B cell (primary cell): ENCODE data around the gene CCIN. TPM values are rescaled to one million over a fixed set of nuclear protein-coding genes. Genes with fewer than 3 reads are reported as not detected.

Experiments
- ATAC-seq: fragments of 200-7000 bp; cut with Tn5 transposase; one replicate; pipeline ENCODE4 v1.10.0; 2021; ENCODE audit warnings: low read depth, mild to moderate bottlenecking, moderate number of reproducible peaks, moderate library complexity
- CTCF ChIA-PET: fragments of 350-600 bp; sonication (Branson Sonifier 250); formaldehyde crosslinking; loops from one replicate; lab custom pipeline; 2021; ENCODE audit warnings: antibody characterized with exemption, inconsistent platforms; lab: Charles Lee
- POLR2A ChIA-PET: fragments of 350-600 bp; sonication (Branson Sonifier 250); formaldehyde crosslinking; loops from one replicate; lab custom pipeline; 2021; ENCODE audit warnings: antibody characterized with exemption; lab: Charles Lee
- DNase-seq: peaks from one replicate; pipeline ENCODE4 v3.0.0; 2013
- H2AFZ ChIP-seq: 2 replicates; pipeline ENCODE4 v1.6.1; 2012; ENCODE audit warnings: mild to moderate bottlenecking, low read depth, low read length; ENCODE audit not compliant: insufficient read depth, poor library complexity, severe bottlenecking
- H3K27ac ChIP-seq, 2 donors: 1 replicate in 1 of 2; 2 replicates in 1 of 2; pipeline ENCODE4 v1.5.1; 2012 to 2013; ENCODE audit warnings: low read length in 2 of 2, mild to moderate bottlenecking in 2 of 2, moderate library complexity in 1 of 2
- H3K27me3 ChIP-seq, 4 experiments: fragments of 200-600 bp in 1 of 4; sonication (generic) in 1 of 4; replicated peaks in 1 of 4; 1 replicate in 2 of 4; 2 replicates in 2 of 4; pipeline versions ENCODE4 v1.6.1 to v1.7.0; 2013 to 2016; ENCODE audit warnings: low read length in 3 of 4, mild to moderate bottlenecking in 2 of 4, mixed read lengths in 1 of 4, moderate library complexity in 1 of 4; ENCODE audit not compliant: insufficient read depth in 4 of 4, control insufficient read depth in 3 of 4; ENCODE audit errors: control extremely low read depth in 1 of 4
- H3K36me3 ChIP-seq, 2 experiments: replicated peaks in 1 of 2; 1 replicate in 1 of 2; 2 replicates in 1 of 2; pipeline versions ENCODE4 v1.6.1 to v1.7.1; 2013; ENCODE audit warnings: low read length in 1 of 2; ENCODE audit not compliant: insufficient read depth in 2 of 2, control insufficient read depth in 1 of 2; ENCODE audit errors: control extremely low read depth in 1 of 2, extremely low read depth in 1 of 2
- H3K4me1 ChIP-seq, 2 donors: fragments of 200-600 bp in 1 of 2; sonication (generic) in 1 of 2; 1 replicate in 1 of 2; 2 replicates in 1 of 2; pipeline versions ENCODE4 v1.5.1 to v1.6.1; 2013 to 2017; ENCODE audit warnings: low read length in 2 of 2; ENCODE audit not compliant: control insufficient read depth in 2 of 2, insufficient read depth in 2 of 2
- H3K4me2 ChIP-seq: replicated peaks from 2 replicates; pipeline ENCODE3; 2012; ENCODE audit warnings: mild to moderate bottlenecking, low read depth, low read length; ENCODE audit not compliant: poor library complexity, severe bottlenecking
- H3K4me3 ChIP-seq, 5 experiments: fragments of 200-600 bp in 1 of 5; sonication (generic) in 1 of 5; 1 replicate in 3 of 5; 2 replicates in 2 of 5; pipeline versions ENCODE4 v1.5.1 to v1.7.0; 2011 to 2016; ENCODE audit warnings: low read length in 4 of 5, mild to moderate bottlenecking in 4 of 5, low read depth in 2 of 5, control low read depth in 1 of 5, moderate library complexity in 1 of 5; ENCODE audit not compliant: insufficient read depth in 1 of 5; ENCODE audit errors: control extremely low read depth in 1 of 5, extremely low read depth in 1 of 5
- H3K79me2 ChIP-seq: fragments of 200-600 bp; sonication (generic); one replicate; pipeline ENCODE4 v1.6.0; 2016; ENCODE audit warnings: low read length; ENCODE audit not compliant: control insufficient read depth, insufficient read depth
- H3K9ac ChIP-seq: fragments of 200-600 bp; sonication (generic); 2 replicates; pipeline ENCODE4 v1.6.1; 2017; ENCODE audit warnings: mild to moderate bottlenecking, low read length, moderate library complexity
- H3K9me3 ChIP-seq, 3 donors: one replicate each; pipeline versions ENCODE4 v1.6.1 to v1.7.1; 2013; ENCODE audit warnings: low read length in 2 of 3; ENCODE audit not compliant: control insufficient read depth in 2 of 3, insufficient read depth in 1 of 3; ENCODE audit errors: control extremely low read depth in 1 of 3
- H4K20me1 ChIP-seq: 2 replicates; pipeline ENCODE4 v1.6.0; 2012; ENCODE audit warnings: mild to moderate bottlenecking, low read length; ENCODE audit not compliant: insufficient read depth, control insufficient read depth, poor library complexity, severe bottlenecking
- H3K27ac Mint-ChIP-seq: one replicate; pipeline ENCODE4 v1.8.0; 2021; ENCODE audit warnings: mixed read lengths
- H3K27me3 Mint-ChIP-seq: one replicate; pipeline ENCODE4 v1.8.0; 2021; ENCODE audit warnings: mixed read lengths
- H3K4me1 Mint-ChIP-seq: one replicate; pipeline ENCODE4 v1.8.0; 2021; ENCODE audit warnings: mixed read lengths
- H3K4me3 Mint-ChIP-seq: one replicate; pipeline ENCODE4 v1.8.0; 2021; ENCODE audit warnings: mixed read lengths
- H3K9me3 Mint-ChIP-seq: one replicate; pipeline ENCODE4 v1.8.0; 2022; ENCODE audit warnings: mixed read lengths; ENCODE audit not compliant: insufficient read depth
- EZH2 ChIP-seq: IDR thresholded peaks from 2 replicates; pipeline ENCODE4 v1.6.1; 2012; ENCODE audit warnings: borderline replicate concordance, low read depth, mild to moderate bottlenecking, moderate library complexity, low read length; ENCODE audit not compliant: insufficient read depth, poor library complexity, severe bottlenecking
- WGBS: methylation state at CpG from one replicate; pipeline ENCODE4 v1.1.5; 2013; ENCODE audit warnings: missing lambda C conversion rate; ENCODE audit not compliant: insufficient coverage; 5-methylcytosine and 5-hydroxymethylcytosine counted together
- intact Hi-C: fragments of 100-400 bp; cut with micrococcal nuclease; formaldehyde crosslinking; loops from one replicate; pipeline ENCODE4 v1.10.0; 2022
- polyA plus RNA-seq: library from polyadenylated mRNA; depleted of rRNA; stranded (reverse); fragments of >200 nt; gene quantifications from 2 replicates; pipeline ENCODE4 v1.2.3, GENCODE V29; 2012
- total RNA-seq, 2 donors: library from RNA; stranded (reverse); fragments of 120-200 nt in 1 of 2; gene quantifications; 1 replicate in 1 of 2; 2 replicates in 1 of 2; pipeline versions ENCODE4 v1.2.3 to v1.2.4, GENCODE V29; 2013 to 2022
- TF ChIP-seq, protein P1 (sequence below): fragments of 200-600 bp; IDR thresholded peaks from one replicate; pipeline ENCODE4 v1.8.0; 2022; ENCODE audit warnings: antibody characterized with exemption, mild to moderate bottlenecking

CCIN gene
- total and polyA plus RNA-seq, 2 donors (not counting 1 experiment from before 2014, with no cell fraction given): 0.15 TPM; not detected in 1

DNA sequence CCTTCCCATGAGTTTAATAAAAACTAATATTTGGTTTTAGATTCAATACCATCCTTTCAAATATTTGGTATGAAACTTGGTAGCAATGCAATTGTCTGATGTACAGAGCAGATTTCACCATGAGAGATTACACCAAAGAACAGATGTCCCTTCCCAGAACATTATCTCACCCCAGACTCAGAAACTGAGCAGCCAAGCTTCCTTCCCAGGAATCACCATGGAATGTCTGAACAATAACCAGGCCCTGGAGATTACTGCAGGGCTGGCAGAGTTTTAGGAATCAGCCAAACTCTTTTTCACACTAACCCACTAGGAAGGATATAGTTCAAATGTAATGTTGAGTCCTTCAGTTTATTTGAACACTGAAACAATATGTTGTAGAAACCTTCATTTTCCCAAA is 45.4 kb downstream of the CCIN start:
- DNase-seq: no peak

DNA sequence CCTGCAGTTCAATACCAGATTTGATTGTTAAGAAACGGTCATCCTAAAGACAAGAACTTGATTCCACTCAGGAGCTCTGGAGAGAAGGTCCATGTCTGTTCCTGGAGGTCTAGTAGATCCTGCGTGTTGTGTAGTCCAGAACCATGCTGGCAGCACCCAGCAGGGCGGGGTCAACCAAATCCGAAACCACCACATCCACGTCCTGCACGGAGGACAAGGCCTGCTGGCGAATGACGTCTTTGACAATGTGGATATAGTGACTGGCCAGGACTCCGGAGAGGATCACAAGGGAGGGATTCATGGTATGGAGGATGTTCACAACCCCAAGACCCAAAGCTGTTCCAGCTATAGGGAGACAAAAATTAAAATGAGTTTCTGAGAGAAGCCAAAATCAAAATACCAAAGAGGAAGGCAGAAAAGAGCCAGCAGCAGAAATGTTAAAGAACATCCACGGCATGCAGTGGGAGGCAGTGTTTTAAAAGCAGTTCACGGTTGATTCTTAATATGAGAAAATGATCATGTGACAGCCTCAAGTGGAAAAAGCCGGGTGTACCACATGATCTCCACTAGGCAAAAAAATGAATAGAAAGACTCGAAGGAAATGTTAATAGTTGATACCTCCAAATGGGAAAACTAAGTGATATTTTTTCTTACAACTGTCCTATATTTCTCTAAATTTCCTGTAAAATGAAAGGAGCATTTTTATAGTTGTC is 48.2 kb downstream of the CCIN start:
- no peak overlapping the region for H3K27ac ChIP-seq
- intact Hi-C loops: no loop called here
- CTCF ChIA-PET: interaction anchor here (1.0 to 1.2 kb wide), 2 partner anchors 110 to 111 kb away, joined by 3 to 4 read pairs; no protein-coding TSS in a partner anchor

More for the DNA sequence above, 45.4 kb downstream of the CCIN start:
- Histone ChIP-seq H4K20me1 (peaks cover 35% of the 10 kb centered on the region), H3K36me3 (peaks cover 0 to 80% of the 10 kb centered on the region in 2 experiments), H3K4me3 (no peak overlapping the region), H3K27ac (no peak overlapping the region), H3K4me1 (no peaks in the 10 kb centered on the region), H2AFZ (no peak overlapping the region), H3K4me2 (no peak overlapping the region), H3K9me3 (no peaks in the 10 kb centered on the region), H3K79me2 (peaks cover 11% of the 10 kb centered on the region), H3K9ac (no peak overlapping the region), H3K27me3 (no peaks in the 10 kb centered on the region)
- no peak overlapping the region for H3K4me3 Mint-ChIP-seq
- TF ChIP-seq EZH2: no peak
- TF ChIP-seq, protein P1, sequence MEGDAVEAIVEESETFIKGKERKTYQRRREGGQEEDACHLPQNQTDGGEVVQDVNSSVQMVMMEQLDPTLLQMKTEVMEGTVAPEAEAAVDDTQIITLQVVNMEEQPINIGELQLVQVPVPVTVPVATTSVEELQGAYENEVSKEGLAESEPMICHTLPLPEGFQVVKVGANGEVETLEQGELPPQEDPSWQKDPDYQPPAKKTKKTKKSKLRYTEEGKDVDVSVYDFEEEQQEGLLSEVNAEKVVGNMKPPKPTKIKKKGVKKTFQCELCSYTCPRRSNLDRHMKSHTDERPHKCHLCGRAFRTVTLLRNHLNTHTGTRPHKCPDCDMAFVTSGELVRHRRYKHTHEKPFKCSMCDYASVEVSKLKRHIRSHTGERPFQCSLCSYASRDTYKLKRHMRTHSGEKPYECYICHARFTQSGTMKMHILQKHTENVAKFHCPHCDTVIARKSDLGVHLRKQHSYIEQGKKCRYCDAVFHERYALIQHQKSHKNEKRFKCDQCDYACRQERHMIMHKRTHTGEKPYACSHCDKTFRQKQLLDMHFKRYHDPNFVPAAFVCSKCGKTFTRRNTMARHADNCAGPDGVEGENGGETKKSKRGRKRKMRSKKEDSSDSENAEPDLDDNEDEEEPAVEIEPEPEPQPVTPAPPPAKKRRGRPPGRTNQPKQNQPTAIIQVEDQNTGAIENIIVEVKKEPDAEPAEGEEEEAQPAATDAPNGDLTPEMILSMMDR: no peak
- no peaks in the 10 kb centered on the region for H3K9me3 Mint-ChIP-seq
- ChIA-PET POLR2A (no interaction called here), CTCF (no interaction called here)
- intact Hi-C loops: no loop called here
- no peak for ATAC-seq
- no peaks in the 10 kb centered on the region for H3K27me3 Mint-ChIP-seq
- H3K4me1 Mint-ChIP-seq: peaks cover 9% of the 10 kb centered on the region
- no peak overlapping the region for H3K27ac Mint-ChIP-seq

More for the DNA sequence above, 48.2 kb downstream of the CCIN start:
- no peak for TF ChIP-seq EZH2
- TF ChIP-seq, protein P1: no peak
- DNase-seq (no peak), ATAC-seq (no peak)
- Histone ChIP-seq H3K36me3 (peaks cover 1 to 77% of the 10 kb centered on the region in 2 experiments), H3K27me3 (no peaks in the 10 kb centered on the region), H3K9me3 (peaks cover 0 to 6% (median 1%) of the 10 kb centered on the region in 3 donors), H3K9ac (no peak overlapping the region), H3K4me3 (no peak overlapping the region), H3K4me1 (no peaks in the 10 kb centered on the region), H3K79me2 (peaks cover 4% of the 10 kb centered on the region), H4K20me1 (peaks cover 8% of the 10 kb centered on the region), H2AFZ (no peak overlapping the region), H3K4me2 (no peak overlapping the region)
- Mint-ChIP-seq H3K4me1 (peaks cover 9% of the 10 kb centered on the region), H3K9me3 (peaks cover under 1% of the 10 kb centered on the region), H3K27ac (no peak overlapping the region), H3K4me3 (no peak overlapping the region), H3K27me3 (no peaks in the 10 kb centered on the region)
- POLR2A ChIA-PET: no interaction called here
- WGBS: 80% methylated on average over 5 of the region's 13 CpGs
